Upper lobe of left lung (tissue), 6 donors: ENCODE data around the gene PLEKHA5. TPM values are rescaled to one million over a fixed set of nuclear protein-coding genes. Genes with fewer than 3 reads are reported as not detected.

Source experiments
- ATAC-seq, 2 donors: fragments of 200-7000 bp; cut with Tn5 transposase; one replicate each; pipeline ENCODE4 v1.9.1; 2022; ENCODE audit warnings: mild to moderate bottlenecking in 2 of 2, moderate library complexity in 2 of 2; ENCODE audit not compliant: low FRiP score in 2 of 2
- DNase-seq, 2 donors: peaks; one replicate each; pipeline ENCODE4 v3.0.0-alpha.2; 2019 to 2020
- H3K27ac ChIP-seq, 4 donors: fragments of 200-600 bp; sonication (generic); one replicate each; pipeline ENCODE4 v1.5.1; 2016 to 2019
- H3K27me3 ChIP-seq, 4 donors: fragments of 200-600 bp; sonication (generic); one replicate each; pipeline ENCODE4 v1.5.1; 2017 to 2019
- H3K36me3 ChIP-seq, 4 donors: fragments of 200-600 bp; sonication (generic); one replicate each; pipeline ENCODE4 v1.5.1; 2016 to 2019
- H3K4me1 ChIP-seq, 4 donors: fragments of 200-600 bp; sonication (generic); one replicate each; pipeline ENCODE4 v1.5.1; 2018 to 2019
- H3K4me3 ChIP-seq, 4 donors: fragments of 200-600 bp; sonication (generic); one replicate each; pipeline ENCODE4 v1.5.1; 2017 to 2019; ENCODE audit warnings: mild to moderate bottlenecking in 2 of 4, moderate library complexity in 1 of 4
- H3K9me3 ChIP-seq, 4 donors: fragments of 200-600 bp; sonication (generic); one replicate each; pipeline ENCODE4 v1.5.1; 2018 to 2019
- CTCF ChIP-seq, 6 experiments: fragments of 450-650 bp in 4 of 6; fragments of 200-600 bp in 2 of 6; sonication (generic) in 2 of 6; IDR thresholded peaks; one replicate each; pipeline ENCODE4 v1.5.1; 2016 to 2019; ENCODE audit warnings: antibody characterized with exemption in 6 of 6
- EP300 ChIP-seq, 4 donors: sonication (generic); formaldehyde crosslinking; IDR thresholded peaks; one replicate each; pipeline ENCODE4 v1.5.1; 2017; ENCODE audit warnings: antibody characterized with exemption in 4 of 4, control low read depth in 2 of 4
- POLR2A ChIP-seq, 4 donors: fragments of 450-650 bp; IDR thresholded peaks; one replicate each; pipeline ENCODE4 v1.5.1; 2016 to 2017; ENCODE audit warnings: antibody characterized with exemption in 4 of 4, mild to moderate bottlenecking in 2 of 4
- POLR2AphosphoS5 ChIP-seq, 2 donors: sonication (generic); formaldehyde crosslinking; IDR thresholded peaks; one replicate each; pipeline ENCODE4 v1.5.1; 2017; ENCODE audit warnings: antibody characterized with exemption in 2 of 2
- WGBS, 2 donors: methylation state at CpG; one replicate each; pipeline ENCODE4 v1.1.5; 2017 to 2018; 5-methylcytosine and 5-hydroxymethylcytosine counted together
- total RNA-seq, 6 donors: library from RNA; depleted of rRNA in 4 of 6; stranded (reverse); fragments of >200 nt in 4 of 6; gene quantifications; one replicate each; pipeline versions ENCODE4 v1.1.0 to v1.2.1, GENCODE V29; 2016 to 2021
- donor health status: DM: no; HTN: no; CAD: no; lungs with moderate emphysema.
- donor health status: DM: no; HTN: yes; CAD: no; lungs with severe emphysema.

Gene PLEKHA5, protein sequence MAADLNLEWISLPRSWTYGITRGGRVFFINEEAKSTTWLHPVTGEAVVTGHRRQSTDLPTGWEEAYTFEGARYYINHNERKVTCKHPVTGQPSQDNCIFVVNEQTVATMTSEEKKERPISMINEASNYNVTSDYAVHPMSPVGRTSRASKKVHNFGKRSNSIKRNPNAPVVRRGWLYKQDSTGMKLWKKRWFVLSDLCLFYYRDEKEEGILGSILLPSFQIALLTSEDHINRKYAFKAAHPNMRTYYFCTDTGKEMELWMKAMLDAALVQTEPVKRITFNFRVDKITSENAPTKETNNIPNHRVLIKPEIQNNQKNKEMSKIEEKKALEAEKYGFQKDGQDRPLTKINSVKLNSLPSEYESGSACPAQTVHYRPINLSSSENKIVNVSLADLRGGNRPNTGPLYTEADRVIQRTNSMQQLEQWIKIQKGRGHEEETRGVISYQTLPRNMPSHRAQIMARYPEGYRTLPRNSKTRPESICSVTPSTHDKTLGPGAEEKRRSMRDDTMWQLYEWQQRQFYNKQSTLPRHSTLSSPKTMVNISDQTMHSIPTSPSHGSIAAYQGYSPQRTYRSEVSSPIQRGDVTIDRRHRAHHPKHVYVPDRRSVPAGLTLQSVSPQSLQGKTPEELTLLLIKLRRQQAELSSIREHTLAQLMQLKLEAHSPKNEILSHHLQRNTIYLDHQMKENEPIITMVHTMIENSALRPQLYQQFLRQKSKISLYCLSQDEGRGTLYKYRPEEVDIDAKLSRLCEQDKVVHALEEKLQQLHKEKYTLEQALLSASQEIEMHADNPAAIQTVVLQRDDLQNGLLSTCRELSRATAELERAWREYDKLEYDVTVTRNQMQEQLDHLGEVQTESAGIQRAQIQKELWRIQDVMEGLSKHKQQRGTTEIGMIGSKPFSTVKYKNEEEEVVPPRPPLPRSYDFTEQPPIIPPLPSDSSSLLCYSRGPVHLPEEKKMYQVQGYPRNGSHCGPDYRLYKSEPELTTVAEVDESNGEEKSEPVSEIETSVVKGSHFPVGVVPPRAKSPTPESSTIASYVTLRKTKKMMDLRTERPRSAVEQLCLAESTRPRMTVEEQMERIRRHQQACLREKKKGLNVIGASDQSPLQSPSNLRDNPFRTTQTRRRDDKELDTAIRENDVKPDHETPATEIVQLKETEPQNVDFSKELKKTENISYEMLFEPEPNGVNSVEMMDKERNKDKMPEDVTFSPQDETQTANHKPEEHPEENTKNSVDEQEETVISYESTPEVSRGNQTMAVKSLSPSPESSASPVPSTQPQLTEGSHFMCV
- total RNA-seq = 10 to 100 TPM; 18.5 to 89.6 (median 25.9) TPM

GRCh38 chr12:19129486-19130223 is at the start of gene PLEKHA5:
Gene PLEKHA5 (plus strand): TSS chr12:19129733. CDS start chr12:19129800, 67 bp downstream.
- Histone ChIP-seq H3K4me3 (peak within 1 kb of the TSS; percentile 68 to 98 (median 88)), H3K27ac (peak within 1 kb of the TSS; percentile 82 to 90 (median 86)), H3K27me3 (no peaks in the 10 kb centered on the region), H3K9me3 (peaks cover 0 to 12% (median 3%) of the 10 kb centered on the region in 4 donors), H3K36me3 (no peaks in the 10 kb centered on the region), H3K4me1 (peaks cover 0 to 18% (median 6%) of the 10 kb centered on the region in 4 donors)
- peak; percentile 79 to 95 for DNase-seq
- TF ChIP-seq POLR2A (IDR thresholded peaks at IDR 0.05) (peak in 1 of 4 donors; percentile 42), POLR2AphosphoS5 (IDR thresholded peaks at IDR 0.05) (peak in 1 of 2 donors; percentile 55), CTCF (IDR thresholded peaks at IDR 0.05) (peak in 4 of 6 experiments; percentile 24 to 74 (median 36)), EP300 (IDR thresholded peaks at IDR 0.05) (no peak)
- WGBS, 2 donors = 1% methylated on average over 20 of the region's 103 CpGs; no CpG with 5 or more reads in 1 of the 2 donors
- peak; percentile 84 to 96 for ATAC-seq

- WGBS, 2 donors = 82 to 83% methylated on average over 2 of the region's 2 CpGs
- Histone ChIP-seq H3K27ac (no peak overlapping the region), H3K27me3 (no peaks in the 10 kb centered on the region), H3K4me3 (no peak overlapping the region), H3K4me1 (no peaks in the 10 kb centered on the region), H3K9me3 (no peaks in the 10 kb centered on the region), H3K36me3 (no peaks in the 10 kb centered on the region)
- ATAC-seq = no peak
- DNase-seq = no peak
- TF ChIP-seq POLR2AphosphoS5 (IDR thresholded peaks at IDR 0.05) = no peak
- TF ChIP-seq EP300 (IDR thresholded peaks at IDR 0.05) = no peak
- no peak for TF ChIP-seq POLR2A (IDR thresholded peaks at IDR 0.05)
- TF ChIP-seq CTCF (IDR thresholded peaks at IDR 0.05) = no peak
These were observed 48.6 kb upstream of the PLEKHA5 start for GRCh38 chr12:19080918-19081317.

- ATAC-seq (no peak), DNase-seq (no peak)
- TF ChIP-seq POLR2AphosphoS5 (IDR thresholded peaks at IDR 0.05) (no peak), CTCF (IDR thresholded peaks at IDR 0.05) (no peak), EP300 (IDR thresholded peaks at IDR 0.05) (no peak), POLR2A (IDR thresholded peaks at IDR 0.05) (no peak)
- no peaks in the 10 kb centered on the region for H3K4me1 ChIP-seq
- H3K27me3 ChIP-seq = no peaks in the 10 kb centered on the region
- no peak overlapping the region for H3K4me3 ChIP-seq
- H3K9me3 ChIP-seq = no peaks in the 10 kb centered on the region
- 87% methylated on average over 7 of the region's 7 CpGs for WGBS, 2 donors
- no peaks in the 10 kb centered on the region for H3K36me3 ChIP-seq
- no peak overlapping the region for H3K27ac ChIP-seq
These were observed 47.1 kb upstream of the PLEKHA5 start for GRCh38 chr12:19082365-19082911.

- no peaks in the 10 kb centered on the region for H3K36me3 ChIP-seq
- H3K4me3 ChIP-seq = no peak overlapping the region
- no peak for TF ChIP-seq CTCF (IDR thresholded peaks at IDR 0.05)
- no peak for TF ChIP-seq POLR2A (IDR thresholded peaks at IDR 0.05)
- TF ChIP-seq POLR2AphosphoS5 (IDR thresholded peaks at IDR 0.05) = no peak
- no peak for TF ChIP-seq EP300 (IDR thresholded peaks at IDR 0.05)
- H3K4me1 ChIP-seq = no peaks in the 10 kb centered on the region
- ATAC-seq = no peak
- H3K27ac ChIP-seq = no peak overlapping the region
- no peaks in the 10 kb centered on the region for H3K27me3 ChIP-seq
- DNase-seq = no peak
- H3K9me3 ChIP-seq = no peaks in the 10 kb centered on the region
- 81 to 85% methylated on average over 4 of the region's 4 CpGs for WGBS, 2 donors
These were observed 45.0 kb upstream of the PLEKHA5 start for GRCh38 chr12:19084547-19084946.
